Myocyte (in vitro differentiated cells): ENCODE data around the gene SDC4. TPM values are rescaled to one million over a fixed set of nuclear protein-coding genes. Genes with fewer than 3 reads are reported as not detected.
A peak's percentile ranks its signal among the peaks of the same experiment; 100 is the strongest.

Experiments used
- DNase-seq: peaks from one replicate; pipeline ENCODE4 v3.0.0-alpha.2; 2012; ENCODE audit warnings: low read depth
- total RNA-seq: library from RNA; depleted of rRNA; stranded (reverse); fragments of >200 nt; gene quantifications from 2 replicates; pipeline ENCODE4 v1.2.3, GENCODE V29; 2014

The SDC4 gene
- total RNA-seq, 1 donor from 2014 or later = 51.5 TPM

GRCh38 chr20:45318948-45319347 lies 29.3 kb downstream of the SDC4 start:
- DNase-seq = no peak

GRCh38 chr20:45318386-45318939 lies 29.8 kb downstream of the SDC4 start:
- no peak for DNase-seq

GRCh38 chr20:45317826-45318225 lies 30.4 kb downstream of the SDC4 start:
- DNase-seq = no peak

- DNase-seq = no peak
These were observed 31.8 kb downstream of the SDC4 start for GRCh38 chr20:45316150-45317080.

- no peak for DNase-seq
These were observed 32.6 kb downstream of the SDC4 start for GRCh38 chr20:45315672-45316071.

GRCh38 chr20:45313943-45314342 lies 34.3 kb downstream of the SDC4 start:
- DNase-seq = no peak

GRCh38 chr20:45313065-45313695 lies 35.0 kb downstream of the SDC4 start:
- no peak for DNase-seq

GRCh38 chr20:45312241-45312640 lies 36.0 kb downstream of the SDC4 start:
- DNase-seq = no peak

GRCh38 chr20:45311589-45312211 lies 36.5 kb downstream of the SDC4 start:
- peak; percentile 30 for DNase-seq

GRCh38 chr20:45309075-45309474 lies 39.1 kb downstream of the SDC4 start:
- no peak for DNase-seq

- DNase-seq = no peak
These were observed 40.0 kb downstream of the SDC4 start, which contains the start of gene MATN4 for GRCh38 chr20:45308117-45308778. TSS of gene MATN4 (minus strand) at chr20:45308299. CDS start at chr20:45305582, 2,717 bp downstream.

- no peak for DNase-seq
These were observed 41.1 kb downstream of the SDC4 start for GRCh38 chr20:45307076-45307640.

- no peak for DNase-seq
These were observed 41.7 kb downstream of the SDC4 start, which contains the start of gene RBPJL for GRCh38 chr20:45306431-45306982. TSS of gene RBPJL (plus strand) at chr20:45306840. CDS start at chr20:45306923, 83 bp downstream.

GRCh38 chr20:45305262-45305661 lies 43.0 kb downstream of the SDC4 start:
- no peak for DNase-seq

GRCh38 chr20:45304464-45304999 lies 43.7 kb downstream of the SDC4 start:
- no peak for DNase-seq

GRCh38 chr20:45303586-45304463 lies 44.4 kb downstream of the SDC4 start:
- DNase-seq = no peak

- no peak for DNase-seq
These were observed 46.4 kb downstream of the SDC4 start for GRCh38 chr20:45301824-45302271.

GRCh38 chr20:45300961-45301360 lies 47.3 kb downstream of the SDC4 start:
- DNase-seq = no peak

GRCh38 chr20:45299786-45300185 lies 48.4 kb downstream of the SDC4 start:
- no peak for DNase-seq
